ENCODE data around the gene MLLT11. TPM values are rescaled to one million over a fixed set of nuclear protein-coding genes. Genes with fewer than 3 reads are reported as not detected.

The MLLT11 gene
- total RNA-seq, 1 experiment from 2014 or later = 16.4 TPM

- no peak for TF ChIP-seq ZMAT4 (CRISPR knock-in tag; IDR thresholded peaks at IDR 0.05)
- no peak for TF ChIP-seq JAZF1 (CRISPR knock-in tag; IDR thresholded peaks at IDR 0.05)
- TF ChIP-seq CTCF (IDR thresholded peaks at IDR 0.05) = no peak
- TF ChIP-seq ATF1 (CRISPR knock-in tag; IDR thresholded peaks at IDR 0.05) = no peak
- TF ChIP-seq GABPB1 (CRISPR knock-in tag; IDR thresholded peaks at IDR 0.05) = no peak
- TF ChIP-seq NFE2L1 (CRISPR knock-in tag; IDR thresholded peaks at IDR 0.05) = no peak
- ATAC-seq = no peak
- CTCF ChIA-PET = interaction anchor here (0.7 to 2.1 kb wide), 3 partner anchors 9 to 231 kb away, joined by 3 to 7 read pairs (median 3); partner anchors contain the start of gene MLLT11
Measured at GRCh38 chr1:151051356-151052009, 8.7 kb upstream of the MLLT11 start.

GRCh38 chr1:151054971-151055547, 5.1 kb upstream of the MLLT11 start:
- Mint-ChIP-seq H3K36me3 (peaks cover 52% of the 10 kb centered on the region), H3K9me3 (no peaks in the 10 kb centered on the region), H3K27ac (no peak overlapping the region), H3K4me3 (no peak overlapping the region), H3K4me1 (peaks cover 24% of the 10 kb centered on the region), H3K27me3 (ENCODE audit: low read depth) (no peaks in the 10 kb centered on the region)
- DNase-seq (ENCODE audit: low spot score) (no peak), ATAC-seq (no peak)
- ChIA-PET CTCF (interaction anchor here (1.0 kb wide), 1 partner anchor 16 kb away, joined by 5 read pairs; the partner anchor contains the start of gene GABPB2), POLR2A (no interaction called here)
- TF ChIP-seq CBFB (CRISPR knock-in tag; IDR thresholded peaks at IDR 0.05; ENCODE audit: low read depth) = no peak
- no peak for TF ChIP-seq PREB (CRISPR knock-in tag; IDR thresholded peaks at IDR 0.05; ENCODE audit: borderline replicate concordance)
- TF ChIP-seq ZNF512 (CRISPR knock-in tag; IDR thresholded peaks at IDR 0.05; ENCODE audit: borderline replicate concordance) = no peak
- TF ChIP-seq HMGA2 (CRISPR knock-in tag; IDR thresholded peaks at IDR 0.05) = no peak
- no peak for TF ChIP-seq ERG (CRISPR knock-in tag; IDR thresholded peaks at IDR 0.05)
- TF ChIP-seq KAT7 (CRISPR knock-in tag; IDR thresholded peaks at IDR 0.05; ENCODE audit: borderline replicate concordance) = no peak
- no peak for TF ChIP-seq ZNF232 (CRISPR knock-in tag; IDR thresholded peaks at IDR 0.05)
- TF ChIP-seq GRHL2 (CRISPR knock-in tag; IDR thresholded peaks at IDR 0.05; ENCODE audit: insufficient replicate concordance, severe bottlenecking) = no peak
- TF ChIP-seq NR1H2 (CRISPR knock-in tag; IDR thresholded peaks at IDR 0.05) = no peak
- no peak for TF ChIP-seq ETV6 (CRISPR knock-in tag; IDR thresholded peaks at IDR 0.05)
- TF ChIP-seq JUN (CRISPR knock-in tag; IDR thresholded peaks at IDR 0.05) = no peak

More at GRCh38 chr1:151051356-151052009, 8.7 kb upstream of the MLLT11 start:
- Mint-ChIP-seq H3K4me3 (no peak overlapping the region), H3K4me1 (peaks cover 18% of the 10 kb centered on the region), H3K27ac (no peak overlapping the region), H3K27me3 (ENCODE audit: low read depth) (no peaks in the 10 kb centered on the region), H3K36me3 (peaks cover 46% of the 10 kb centered on the region), H3K9me3 (no peaks in the 10 kb centered on the region)
- DNase-seq (ENCODE audit: low spot score) = no peak
- POLR2A ChIA-PET = interaction anchor here (0.6 to 0.7 kb wide), 2 partner anchors 30 to 473 kb away, joined by 3 to 4 read pairs; no protein-coding TSS in a partner anchor

All from WTC11 (cell line).